Uterus (tissue), 4 donors: ENCODE measurements around the gene SELENOH. TPM values are rescaled to one million over a fixed set of nuclear protein-coding genes. Genes with fewer than 3 reads are reported as not detected.
"Not testable (repeated sequence)": the region's sequence is repeated elsewhere in the genome, so short reads cannot be mapped to it uniquely, and the experiment has no call there.

Experiments
- DNase-seq, 2 donors: peaks; one replicate each; pipeline ENCODE4 v3.0.0-alpha.2; 2019 to 2020
- H3K27ac ChIP-seq, 2 donors: fragments of 200-600 bp; sonication (generic); 1 replicate in 1 of 2; 2 replicates in 1 of 2; pipeline ENCODE4 v1.5.1; 2016 to 2018
- H3K27me3 ChIP-seq, 2 donors: fragments of 200-600 bp; sonication (generic); one replicate each; pipeline ENCODE4 v1.5.1; 2018 to 2019; ENCODE audit warnings: control low read depth in 1 of 2
- H3K36me3 ChIP-seq, 2 donors: fragments of 200-600 bp; sonication (generic); one replicate each; pipeline ENCODE4 v1.5.1; 2019; ENCODE audit warnings: control low read depth in 1 of 2
- H3K4me1 ChIP-seq, 2 donors: fragments of 200-600 bp; sonication (generic); one replicate each; pipeline ENCODE4 v1.5.1; 2018 to 2019; ENCODE audit warnings: control low read depth in 1 of 2
- H3K4me3 ChIP-seq, 2 donors: fragments of 200-600 bp; sonication (generic); 1 replicate in 1 of 2; 2 replicates in 1 of 2; pipeline ENCODE4 v1.5.1; 2018 to 2019; ENCODE audit warnings: mild to moderate bottlenecking in 1 of 2
- H3K9me3 ChIP-seq, 2 donors: fragments of 200-600 bp; sonication (generic); one replicate each; pipeline ENCODE4 v1.5.1; 2019; ENCODE audit warnings: control low read depth in 1 of 2
- CTCF ChIP-seq, 4 experiments: fragments of 200-600 bp in 2 of 4; fragments of 450-650 bp in 2 of 4; sonication (generic) in 2 of 4; IDR thresholded peaks; one replicate each; pipeline ENCODE4 v1.5.1; 2016 to 2019; ENCODE audit warnings: antibody characterized with exemption in 4 of 4, mild to moderate bottlenecking in 2 of 4, moderate library complexity in 1 of 4
- POLR2A ChIP-seq, 2 donors: fragments of 450-650 bp; IDR thresholded peaks; one replicate each; pipeline ENCODE4 v1.6.1; 2016; ENCODE audit warnings: antibody characterized with exemption in 2 of 2, mild to moderate bottlenecking in 1 of 2, moderate library complexity in 1 of 2
- intact Hi-C: fragments of 100-400 bp; cut with DNase I; formaldehyde crosslinking; loops from one replicate; pipeline ENCODE4 v1.15.1; 2023; ENCODE audit warnings: low total_unique reads
- total RNA-seq, 4 donors: library from RNA; depleted of rRNA in 3 of 4; stranded (reverse); fragments of >200 nt in 3 of 4; gene quantifications; one replicate each; pipeline versions ENCODE4 v1.1.0 to v1.2.4, GENCODE V29; 2014 to 2023
- donor health status: DM: yes; HTN: yes; CAD: no.

The SELENOH gene
- total RNA-seq, 4 donors from 2014 or later = 78.3 to 475 (median 105) TPM

- no peaks in the 10 kb centered on the region for H3K4me1 ChIP-seq
- H3K36me3 ChIP-seq = no peaks in the 10 kb centered on the region
- no peaks in the 10 kb centered on the region for H3K27me3 ChIP-seq
- H3K27ac ChIP-seq = no peak overlapping the region
- intact Hi-C loops = no loop called here
- no peak for DNase-seq
- H3K9me3 ChIP-seq = no peaks in the 10 kb centered on the region
- TF ChIP-seq CTCF (IDR thresholded peaks at IDR 0.05) (no peak), POLR2A (IDR thresholded peaks at IDR 0.05) (no peak)
- H3K4me3 ChIP-seq = no peak overlapping the region
Observed at GRCh38 chr11:57704932-57705331, 36.4 kb upstream of the SELENOH start.

DNA sequence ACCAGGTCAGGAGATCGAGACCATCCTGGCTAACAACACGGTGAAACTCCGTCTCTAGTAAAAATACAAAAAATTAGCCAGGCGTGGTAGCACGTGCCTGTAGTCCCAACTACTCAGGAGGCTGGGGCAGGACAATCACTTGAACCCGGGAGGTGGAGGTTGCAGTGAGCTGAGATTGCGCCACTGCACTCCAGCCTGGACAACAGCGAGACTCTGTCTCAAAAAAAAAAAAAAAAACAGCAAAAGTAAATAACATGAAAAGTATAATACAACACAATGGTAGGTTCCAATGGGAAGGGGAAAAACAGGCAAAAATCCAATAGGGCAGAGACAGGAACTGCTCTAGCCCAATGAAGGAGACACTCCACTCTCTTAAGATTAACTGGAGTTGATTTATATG, 35.9 kb upstream of the SELENOH start:
- H3K27me3 ChIP-seq, H3K27ac ChIP-seq, H3K9me3 ChIP-seq, intact Hi-C loops, H3K36me3 ChIP-seq, H3K4me1 ChIP-seq, DNase-seq, H3K4me3 ChIP-seq: not testable (repeated sequence)

DNA sequence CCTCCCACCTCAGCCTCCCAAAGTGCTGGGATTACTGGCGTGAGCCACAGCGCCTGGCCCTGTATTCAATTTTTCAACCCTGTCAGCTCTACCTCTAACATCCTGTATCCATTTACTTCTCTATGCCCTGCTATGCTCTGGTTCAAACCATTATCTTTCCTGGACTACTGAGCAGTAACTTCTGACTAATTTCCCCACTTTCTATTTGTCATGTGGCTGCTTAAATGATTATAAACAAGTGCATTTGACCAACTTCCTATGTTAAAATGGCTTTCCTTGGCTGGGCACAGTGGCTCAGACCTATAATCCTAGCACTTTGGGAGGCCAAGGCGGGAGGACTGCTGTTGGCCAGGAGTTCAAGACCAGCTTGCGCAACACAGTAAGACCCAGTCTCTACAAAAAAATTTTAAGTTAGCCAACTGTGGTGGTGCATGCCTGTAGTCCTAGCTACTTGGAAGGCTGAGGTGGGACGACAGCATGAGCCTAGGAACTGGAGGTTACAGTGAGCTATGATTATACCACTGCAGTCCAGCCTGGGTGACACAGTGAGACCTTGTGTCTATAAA, 31.4 kb upstream of the SELENOH start:
- peaks cover 0 to 15% of the 10 kb centered on the region in 2 donors for H3K4me1 ChIP-seq
- TF ChIP-seq CTCF (IDR thresholded peaks at IDR 0.05) (no peak), POLR2A (IDR thresholded peaks at IDR 0.05) (no peak)
- intact Hi-C loops = no loop called here

GRCh38 chr11:57711414-57712255, 29.7 kb upstream of the SELENOH start, which contains the start of gene MED19:
Gene MED19, minus strand, starts transcription at chr11:57712215. Its CDS starts 36 bp downstream, at chr11:57712179.
- TF ChIP-seq CTCF (IDR thresholded peaks at IDR 0.05) (no peak), POLR2A (IDR thresholded peaks at IDR 0.05) (peak in 1 of 2 donors; percentile 34)
- H3K27ac ChIP-seq = peak within 1 kb of the TSS; percentile 69 to 92
- H3K36me3 ChIP-seq = no peaks in the 10 kb centered on the region
- no peaks in the 10 kb centered on the region for H3K9me3 ChIP-seq
- H3K27me3 ChIP-seq = no peaks in the 10 kb centered on the region
- intact Hi-C loops = no loop called here
- H3K4me3 ChIP-seq = peak within 1 kb of the TSS; percentile 77 to 93
- DNase-seq = peak; percentile 65 to 79
- peaks cover 0 to 15% of the 10 kb centered on the region in 2 donors for H3K4me1 ChIP-seq

More for the DNA sequence above, 31.4 kb upstream of the SELENOH start:
- Histone ChIP-seq H3K36me3 (no peaks in the 10 kb centered on the region), H3K4me3 (no peak overlapping the region), H3K9me3 (no peaks in the 10 kb centered on the region), H3K27me3 (no peaks in the 10 kb centered on the region), H3K27ac (no peak overlapping the region)
- DNase-seq = no peak

DNA sequence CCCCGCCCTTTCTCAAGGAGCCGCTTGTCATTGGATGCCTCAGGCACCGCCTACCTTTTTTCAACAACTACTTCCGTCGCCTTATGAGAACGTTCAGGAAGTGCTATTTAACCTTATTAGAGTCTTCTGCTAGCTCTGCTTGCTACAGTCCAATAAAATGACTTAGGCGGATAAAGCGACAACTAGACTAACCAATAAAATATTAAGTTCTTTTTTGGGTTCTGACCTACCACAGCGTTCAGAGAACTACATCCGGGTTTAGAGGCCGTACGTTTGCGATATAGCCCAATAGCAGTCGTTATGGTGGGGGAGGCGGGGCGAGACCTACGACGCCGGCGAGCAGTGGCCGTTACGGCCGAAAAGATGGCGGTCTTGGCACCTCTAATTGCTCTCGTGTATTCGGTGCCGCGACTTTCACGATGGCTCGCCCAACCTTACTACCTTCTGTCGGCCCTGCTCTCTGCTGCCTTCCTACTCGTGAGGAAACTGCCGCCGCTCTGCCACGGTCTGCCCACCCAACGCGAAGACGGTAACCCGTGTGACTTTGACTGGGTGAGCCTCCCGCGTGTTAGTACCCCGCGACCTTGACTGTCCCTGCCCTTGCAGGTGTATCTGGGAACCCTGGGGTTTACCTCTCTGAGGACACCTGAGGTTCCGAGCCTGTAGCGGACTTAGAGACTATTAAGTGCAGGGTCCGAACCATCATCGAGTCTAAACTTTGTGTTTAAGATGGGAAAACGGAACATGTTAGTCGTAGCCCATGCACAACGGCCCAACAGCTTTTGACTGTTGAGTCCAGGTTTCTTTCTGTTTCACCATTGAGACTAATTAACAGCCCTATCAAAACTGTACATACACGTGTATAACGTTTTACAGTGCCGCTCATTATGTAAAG, 28.8 kb upstream of the SELENOH start, which contains the start of gene TMX2:
TMX2 (plus strand) TSS at position 338 of the 895 bp plus-strand sequence; CDS start at position 364, 26 bp downstream.
- peaks cover 0 to 15% of the 10 kb centered on the region in 2 donors for H3K4me1 ChIP-seq
- peak within 1 kb of the TSS; percentile 69 to 92 for H3K27ac ChIP-seq
- DNase-seq = peak; percentile 90 to 95
- TF ChIP-seq CTCF (IDR thresholded peaks at IDR 0.05) (peak in 1 of 4 experiments; percentile 10), POLR2A (IDR thresholded peaks at IDR 0.05) (peak in 1 of 2 donors; percentile 32)
- H3K27me3 ChIP-seq = no peaks in the 10 kb centered on the region
- peak within 1 kb of the TSS; percentile 77 to 93 for H3K4me3 ChIP-seq
- intact Hi-C loops = no loop called here
- no peaks in the 10 kb centered on the region for H3K9me3 ChIP-seq
- H3K36me3 ChIP-seq = no peaks in the 10 kb centered on the region
